Measurements from ENCODE around the gene XKR7.
"Not testable (repeated sequence)": the region's sequence is repeated elsewhere in the genome, so short reads cannot be mapped to it uniquely, and the experiment has no call there.

GRCh38 chr20:32033721-32034120 is 65.8 kb downstream of the XKR7 start:
- TF ChIP-seq, protein P1, sequence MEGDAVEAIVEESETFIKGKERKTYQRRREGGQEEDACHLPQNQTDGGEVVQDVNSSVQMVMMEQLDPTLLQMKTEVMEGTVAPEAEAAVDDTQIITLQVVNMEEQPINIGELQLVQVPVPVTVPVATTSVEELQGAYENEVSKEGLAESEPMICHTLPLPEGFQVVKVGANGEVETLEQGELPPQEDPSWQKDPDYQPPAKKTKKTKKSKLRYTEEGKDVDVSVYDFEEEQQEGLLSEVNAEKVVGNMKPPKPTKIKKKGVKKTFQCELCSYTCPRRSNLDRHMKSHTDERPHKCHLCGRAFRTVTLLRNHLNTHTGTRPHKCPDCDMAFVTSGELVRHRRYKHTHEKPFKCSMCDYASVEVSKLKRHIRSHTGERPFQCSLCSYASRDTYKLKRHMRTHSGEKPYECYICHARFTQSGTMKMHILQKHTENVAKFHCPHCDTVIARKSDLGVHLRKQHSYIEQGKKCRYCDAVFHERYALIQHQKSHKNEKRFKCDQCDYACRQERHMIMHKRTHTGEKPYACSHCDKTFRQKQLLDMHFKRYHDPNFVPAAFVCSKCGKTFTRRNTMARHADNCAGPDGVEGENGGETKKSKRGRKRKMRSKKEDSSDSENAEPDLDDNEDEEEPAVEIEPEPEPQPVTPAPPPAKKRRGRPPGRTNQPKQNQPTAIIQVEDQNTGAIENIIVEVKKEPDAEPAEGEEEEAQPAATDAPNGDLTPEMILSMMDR (IDR thresholded peaks at IDR 0.05; ENCODE audit: extremely low read depth in 1 of 2, insufficient read depth in 1 of 2, low read depth in 1 of 2, low read length in 2 of 2) = not testable (repeated sequence)
- not testable (repeated sequence) for TF ChIP-seq POLR2A (IDR thresholded peaks at IDR 0.05; ENCODE audit: low read depth, low read length); MYC (IDR thresholded peaks at IDR 0.05; ENCODE audit: low read depth, low read length); EZH2 (IDR thresholded peaks at IDR 0.05; ENCODE audit: borderline replicate concordance, low read depth, low read length, severe bottlenecking); POLR2AphosphoS5 (IDR thresholded peaks at IDR 0.05; ENCODE audit: insufficient read depth, low read depth, low read length); FOS (IDR thresholded peaks at IDR 0.05; ENCODE audit: borderline replicate concordance, insufficient read depth, low read length); GATA2 (IDR thresholded peaks at IDR 0.05; ENCODE audit: insufficient read depth, insufficient read length, low read depth, low read length); MAX (IDR thresholded peaks at IDR 0.05; ENCODE audit: insufficient read depth, insufficient read length); JUN (IDR thresholded peaks at IDR 0.05; ENCODE audit: borderline replicate concordance, insufficient read depth, insufficient read length, low read depth)
